Measurements from ENCODE around the gene ZNF287.

Gene ZNF287

GRCh38 chr17:16511593-16511992 lies 57.4 kb downstream of the ZNF287 start:
- H3K4me2 ChIP-seq (ENCODE audit: insufficient read depth, low read length): no peak overlapping the region
- no peak overlapping the region for H3K27ac ChIP-seq (ENCODE audit: low read length)
- DNase-seq: no peak

GRCh38 chr17:16507918-16508533 lies 61.0 kb downstream of the ZNF287 start:
- Histone ChIP-seq H3K79me2 (ENCODE audit: insufficient read depth, low read length) (no peaks in the 10 kb centered on the region), H3K9me3 (ENCODE audit: insufficient read depth, low read length, severe bottlenecking) (no peaks in the 10 kb centered on the region), H3K4me3 (ENCODE audit: low read depth in 1 of 2, low read length in 2 of 2) (no peak overlapping the region), H3K9ac (ENCODE audit: low read depth, low read length) (no peak overlapping the region), H3K4me2 (ENCODE audit: insufficient read depth, low read length) (no peak overlapping the region), H3K27ac (ENCODE audit: low read length) (no peak overlapping the region), H3K4me1 (ENCODE audit: insufficient read depth, low read length) (no peaks in the 10 kb centered on the region), H3K36me3 (ENCODE audit: insufficient read depth, low read length) (no peaks in the 10 kb centered on the region), H3K27me3 (ENCODE audit: insufficient read depth, low read length, poor library complexity) (no peaks in the 10 kb centered on the region), H4K20me1 (ENCODE audit: insufficient read depth, low read length) (no peaks in the 10 kb centered on the region), H2AFZ (ENCODE audit: low read depth, low read length) (no peak overlapping the region)
- no peak for ATAC-seq (ENCODE audit: insufficient read depth, low read depth)
- no peak for DNase-seq
- no peak for TF ChIP-seq CTCF (IDR thresholded peaks at IDR 0.05; ENCODE audit: borderline replicate concordance, extremely low read depth, low read length, poor library complexity, severe bottlenecking)
- TF ChIP-seq EZH2 (IDR thresholded peaks at IDR 0.05; ENCODE audit: borderline replicate concordance, low read depth, low read length, severe bottlenecking): no peak

More at GRCh38 chr17:16511593-16511992, 57.4 kb downstream of the ZNF287 start:
- H3K9me3 ChIP-seq (ENCODE audit: insufficient read depth, low read length, severe bottlenecking): no peaks in the 10 kb centered on the region
- H3K4me1 ChIP-seq (ENCODE audit: insufficient read depth, low read length): no peaks in the 10 kb centered on the region
- H4K20me1 ChIP-seq (ENCODE audit: insufficient read depth, low read length): no peaks in the 10 kb centered on the region
- H3K9ac ChIP-seq (ENCODE audit: low read depth, low read length): no peak overlapping the region
- peaks cover 4% of the 10 kb centered on the region for H3K27me3 ChIP-seq (ENCODE audit: insufficient read depth, low read length, poor library complexity)
- ATAC-seq (ENCODE audit: insufficient read depth, low read depth): no peak
- no peak overlapping the region for H3K4me3 ChIP-seq (ENCODE audit: low read depth in 1 of 2, low read length in 2 of 2)
- no peaks in the 10 kb centered on the region for H3K79me2 ChIP-seq (ENCODE audit: insufficient read depth, low read length)
- TF ChIP-seq EZH2 (IDR thresholded peaks at IDR 0.05; ENCODE audit: borderline replicate concordance, low read depth, low read length, severe bottlenecking) (no peak), CTCF (IDR thresholded peaks at IDR 0.05; ENCODE audit: borderline replicate concordance, extremely low read depth, low read length, poor library complexity, severe bottlenecking) (no peak)
- no peak overlapping the region for H2AFZ ChIP-seq (ENCODE audit: low read depth, low read length)
- no peaks in the 10 kb centered on the region for H3K36me3 ChIP-seq (ENCODE audit: insufficient read depth, low read length)

- H4K20me1 ChIP-seq (ENCODE audit: insufficient read depth, low read length): no peaks in the 10 kb centered on the region
Measured at GRCh38 chr17:16506188-16506587, 62.8 kb downstream of the ZNF287 start.

More at GRCh38 chr17:16506188-16506587, 62.8 kb downstream of the ZNF287 start:
- no peak for TF ChIP-seq CTCF (IDR thresholded peaks at IDR 0.05; ENCODE audit: borderline replicate concordance, extremely low read depth, low read length, poor library complexity, severe bottlenecking)
- no peak for TF ChIP-seq EZH2 (IDR thresholded peaks at IDR 0.05; ENCODE audit: borderline replicate concordance, low read depth, low read length, severe bottlenecking)
- Histone ChIP-seq H3K27ac (ENCODE audit: low read length) (no peak overlapping the region), H3K9ac (ENCODE audit: low read depth, low read length) (no peak overlapping the region), H3K4me1 (ENCODE audit: insufficient read depth, low read length) (no peaks in the 10 kb centered on the region), H3K27me3 (ENCODE audit: insufficient read depth, low read length, poor library complexity) (no peaks in the 10 kb centered on the region), H3K9me3 (ENCODE audit: insufficient read depth, low read length, severe bottlenecking) (no peaks in the 10 kb centered on the region), H3K4me3 (ENCODE audit: low read depth in 1 of 2, low read length in 2 of 2) (no peak overlapping the region), H3K79me2 (ENCODE audit: insufficient read depth, low read length) (no peaks in the 10 kb centered on the region), H3K4me2 (ENCODE audit: insufficient read depth, low read length) (no peak overlapping the region), H2AFZ (ENCODE audit: low read depth, low read length) (no peak overlapping the region), H3K36me3 (ENCODE audit: insufficient read depth, low read length) (no peaks in the 10 kb centered on the region)
- no peak for ATAC-seq (ENCODE audit: insufficient read depth, low read depth)
- no peak for DNase-seq

All from DND-41 (cell line).